WTC11 (cell line): ENCODE data around the gene SLC13A3. TPM values are rescaled to one million over a fixed set of nuclear protein-coding genes. Genes with fewer than 3 reads are reported as not detected.

Experiments
- ATAC-seq: fragments of 200-7000 bp; cut with Tn5 transposase; 2 replicates; pipeline ENCODE4 v1.10.0; 2021; ENCODE audit warnings: mild to moderate bottlenecking, moderate library complexity
- CTCF ChIA-PET: fragments of 300-600 bp; sonication (Branson Sonifier 250); formaldehyde crosslinking; loops from one replicate; lab custom pipeline; 2021; ENCODE audit warnings: antibody characterized with exemption; lab: Charles Lee
- POLR2A ChIA-PET: fragments of 350-600 bp; sonication (Branson Sonifier 250); formaldehyde crosslinking; loops from one replicate; lab custom pipeline; 2021; ENCODE audit warnings: antibody characterized with exemption; lab: Charles Lee
- DNase-seq: peaks from one replicate; pipeline ENCODE4 v3.0.0; 2021; ENCODE audit warnings: low spot score
- H3K27ac Mint-ChIP-seq: 2 replicates; pipeline ENCODE4 v1.8.0; 2021; ENCODE audit warnings: mixed read lengths
- H3K27me3 Mint-ChIP-seq: 2 replicates; pipeline ENCODE4 v1.8.0; 2021; ENCODE audit warnings: low read depth, mild to moderate bottlenecking, moderate library complexity, mixed read lengths
- H3K36me3 Mint-ChIP-seq: 2 replicates; pipeline ENCODE4 v1.8.0; 2021; ENCODE audit warnings: mixed read lengths
- H3K4me1 Mint-ChIP-seq: 2 replicates; pipeline ENCODE4 v1.8.0; 2022; ENCODE audit warnings: mixed read lengths
- H3K4me3 Mint-ChIP-seq: 2 replicates; pipeline ENCODE4 v1.8.0; 2021; ENCODE audit warnings: mild to moderate bottlenecking, moderate library complexity, mixed read lengths
- H3K9me3 Mint-ChIP-seq: 2 replicates; pipeline ENCODE4 v1.8.0; 2021; ENCODE audit warnings: mixed read lengths
- E2F1 ChIP-seq: sonication (generic); formaldehyde crosslinking; IDR thresholded peaks from 2 replicates; pipeline ENCODE4 v1.8.0; 2022; ENCODE audit warnings: mild to moderate bottlenecking, missing genetic modification reagents
- FOXK1 ChIP-seq: sonication (generic); formaldehyde crosslinking; IDR thresholded peaks from 2 replicates; pipeline ENCODE4 v1.8.0; 2022; ENCODE audit warnings: mild to moderate bottlenecking, moderate library complexity, missing genetic modification reagents
- GTF2I ChIP-seq: fragments of 250-450 bp; sonication (Bioruptor Pico); conservative IDR thresholded peaks from 2 replicates; pipeline ENCODE4 v1.4.0; 2021; ENCODE audit warnings: mild to moderate bottlenecking
- NFYB ChIP-seq: sonication (generic); formaldehyde crosslinking; conservative IDR thresholded peaks from 2 replicates; pipeline ENCODE4 v1.8.0; 2022; ENCODE audit warnings: low read depth, missing genetic modification reagents
- OVOL2 ChIP-seq: fragments of 250-450 bp; sonication (Bioruptor Pico); IDR thresholded peaks from 2 replicates; pipeline ENCODE4 v1.9.0; 2021; ENCODE audit warnings: mild to moderate bottlenecking, borderline replicate concordance
- PREB ChIP-seq: sonication (generic); formaldehyde crosslinking; IDR thresholded peaks from 2 replicates; pipeline ENCODE4 v1.8.1; 2022; ENCODE audit warnings: mild to moderate bottlenecking, missing genetic modification reagents, moderate library complexity, borderline replicate concordance
- TP53 ChIP-seq: sonication (generic); formaldehyde crosslinking; IDR thresholded peaks from 2 replicates; pipeline ENCODE4 v1.8.1; 2023; ENCODE audit warnings: mild to moderate bottlenecking, missing genetic modification reagents
- USF2 ChIP-seq: sonication (generic); formaldehyde crosslinking; IDR thresholded peaks from 2 replicates; pipeline ENCODE4 v1.8.1; 2023; ENCODE audit warnings: mild to moderate bottlenecking, missing genetic modification reagents, moderate library complexity
- ZNF317 ChIP-seq: sonication (generic); formaldehyde crosslinking; IDR thresholded peaks from 2 replicates; pipeline ENCODE4 v1.8.1; 2023; ENCODE audit warnings: low read depth, mild to moderate bottlenecking, moderate library complexity, missing genetic modification reagents, borderline replicate concordance
- total RNA-seq: library from RNA; stranded (reverse); gene quantifications from 3 replicates; pipeline ENCODE4 v1.2.3, GENCODE V29; 2021
- TF ChIP-seq, protein P1 (sequence below): sonication (generic); formaldehyde crosslinking; IDR thresholded peaks from 2 replicates; pipeline ENCODE4 v1.8.0; 2022; ENCODE audit warnings: mild to moderate bottlenecking, missing genetic modification reagents
- TF ChIP-seq, protein P2 (sequence below): fragments of 250-450 bp; sonication (Bioruptor Pico); IDR thresholded peaks from 2 replicates; pipeline ENCODE4 v2.1.2; 2022; ENCODE audit warnings: mild to moderate bottlenecking, moderate library complexity
- TF ChIP-seq, protein P3 (sequence below): fragments of 250-450 bp; sonication (Bioruptor Pico); IDR thresholded peaks from 2 replicates; pipeline ENCODE4 v1.9.0; 2021; ENCODE audit warnings: mild to moderate bottlenecking, borderline replicate concordance
- TF ChIP-seq, protein P4 (sequence below): sonication (generic); formaldehyde crosslinking; IDR thresholded peaks from 2 replicates; pipeline ENCODE4 v1.8.0; 2022; ENCODE audit warnings: missing genetic modification reagents

SLC13A3 gene
- total RNA-seq, 1 experiment from 2014 or later, result 10.6 TPM

- DNase-seq, result no peak
- H3K4me3 Mint-ChIP-seq, result no peak overlapping the region
- H3K27me3 Mint-ChIP-seq, result no peaks in the 10 kb centered on the region; the same call in 1 of the 2 replicates
- peaks cover 16% of the 10 kb centered on the region for H3K4me1 Mint-ChIP-seq
- H3K9me3 Mint-ChIP-seq, result peaks cover 8% of the 10 kb centered on the region
- no peaks in the 10 kb centered on the region for H3K36me3 Mint-ChIP-seq
- POLR2A ChIA-PET, result interaction anchor here (0.7 to 0.9 kb wide), 2 partner anchors 12 to 113 kb away, joined by 3 to 4 read pairs; no protein-coding TSS in a partner anchor
- TF ChIP-seq ZNF317 (no peak), GTF2I (CRISPR knock-in tag) (no peak), USF2 (CRISPR knock-in tag) (peak; percentile 90), NFYB (CRISPR knock-in tag) (peak; percentile 98)
- TF ChIP-seq, protein P1, sequence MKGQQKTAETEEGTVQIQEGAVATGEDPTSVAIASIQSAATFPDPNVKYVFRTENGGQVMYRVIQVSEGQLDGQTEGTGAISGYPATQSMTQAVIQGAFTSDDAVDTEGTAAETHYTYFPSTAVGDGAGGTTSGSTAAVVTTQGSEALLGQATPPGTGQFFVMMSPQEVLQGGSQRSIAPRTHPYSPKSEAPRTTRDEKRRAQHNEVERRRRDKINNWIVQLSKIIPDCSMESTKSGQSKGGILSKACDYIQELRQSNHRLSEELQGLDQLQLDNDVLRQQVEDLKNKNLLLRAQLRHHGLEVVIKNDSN (CRISPR knock-in tag), result peak; percentile 88
- TF ChIP-seq, protein P2, sequence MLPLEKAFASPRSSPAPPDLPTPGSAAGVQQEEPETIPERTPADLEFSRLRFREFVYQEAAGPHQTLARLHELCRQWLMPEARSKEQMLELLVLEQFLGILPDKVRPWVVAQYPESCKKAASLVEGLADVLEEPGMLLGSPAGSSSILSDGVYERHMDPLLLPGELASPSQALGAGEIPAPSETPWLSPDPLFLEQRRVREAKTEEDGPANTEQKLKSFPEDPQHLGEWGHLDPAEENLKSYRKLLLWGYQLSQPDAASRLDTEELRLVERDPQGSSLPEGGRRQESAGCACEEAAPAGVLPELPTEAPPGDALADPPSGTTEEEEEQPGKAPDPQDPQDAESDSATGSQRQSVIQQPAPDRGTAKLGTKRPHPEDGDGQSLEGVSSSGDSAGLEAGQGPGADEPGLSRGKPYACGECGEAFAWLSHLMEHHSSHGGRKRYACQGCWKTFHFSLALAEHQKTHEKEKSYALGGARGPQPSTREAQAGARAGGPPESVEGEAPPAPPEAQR (CRISPR knock-in tag), result no peak
- TF ChIP-seq, protein P3, sequence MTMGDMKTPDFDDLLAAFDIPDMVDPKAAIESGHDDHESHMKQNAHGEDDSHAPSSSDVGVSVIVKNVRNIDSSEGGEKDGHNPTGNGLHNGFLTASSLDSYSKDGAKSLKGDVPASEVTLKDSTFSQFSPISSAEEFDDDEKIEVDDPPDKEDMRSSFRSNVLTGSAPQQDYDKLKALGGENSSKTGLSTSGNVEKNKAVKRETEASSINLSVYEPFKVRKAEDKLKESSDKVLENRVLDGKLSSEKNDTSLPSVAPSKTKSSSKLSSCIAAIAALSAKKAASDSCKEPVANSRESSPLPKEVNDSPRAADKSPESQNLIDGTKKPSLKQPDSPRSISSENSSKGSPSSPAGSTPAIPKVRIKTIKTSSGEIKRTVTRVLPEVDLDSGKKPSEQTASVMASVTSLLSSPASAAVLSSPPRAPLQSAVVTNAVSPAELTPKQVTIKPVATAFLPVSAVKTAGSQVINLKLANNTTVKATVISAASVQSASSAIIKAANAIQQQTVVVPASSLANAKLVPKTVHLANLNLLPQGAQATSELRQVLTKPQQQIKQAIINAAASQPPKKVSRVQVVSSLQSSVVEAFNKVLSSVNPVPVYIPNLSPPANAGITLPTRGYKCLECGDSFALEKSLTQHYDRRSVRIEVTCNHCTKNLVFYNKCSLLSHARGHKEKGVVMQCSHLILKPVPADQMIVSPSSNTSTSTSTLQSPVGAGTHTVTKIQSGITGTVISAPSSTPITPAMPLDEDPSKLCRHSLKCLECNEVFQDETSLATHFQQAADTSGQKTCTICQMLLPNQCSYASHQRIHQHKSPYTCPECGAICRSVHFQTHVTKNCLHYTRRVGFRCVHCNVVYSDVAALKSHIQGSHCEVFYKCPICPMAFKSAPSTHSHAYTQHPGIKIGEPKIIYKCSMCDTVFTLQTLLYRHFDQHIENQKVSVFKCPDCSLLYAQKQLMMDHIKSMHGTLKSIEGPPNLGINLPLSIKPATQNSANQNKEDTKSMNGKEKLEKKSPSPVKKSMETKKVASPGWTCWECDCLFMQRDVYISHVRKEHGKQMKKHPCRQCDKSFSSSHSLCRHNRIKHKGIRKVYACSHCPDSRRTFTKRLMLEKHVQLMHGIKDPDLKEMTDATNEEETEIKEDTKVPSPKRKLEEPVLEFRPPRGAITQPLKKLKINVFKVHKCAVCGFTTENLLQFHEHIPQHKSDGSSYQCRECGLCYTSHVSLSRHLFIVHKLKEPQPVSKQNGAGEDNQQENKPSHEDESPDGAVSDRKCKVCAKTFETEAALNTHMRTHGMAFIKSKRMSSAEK (CRISPR knock-in tag), result no peak
- ATAC-seq, result peak; percentile 40
- no peak overlapping the region for H3K27ac Mint-ChIP-seq
- CTCF ChIA-PET, result interaction anchor here (1.0 to 1.6 kb wide), 4 partner anchors 9 to 132 kb away, joined by 3 to 8 read pairs (median 5); no protein-coding TSS in a partner anchor
Measured at GRCh38 chr20:46694484-46694883, 43.2 kb upstream of the SLC13A3 start.

- ChIA-PET CTCF (no interaction called here), POLR2A (no interaction called here)
- H3K9me3 Mint-ChIP-seq, result no peaks in the 10 kb centered on the region
- H3K36me3 Mint-ChIP-seq, result peaks cover 7% of the 10 kb centered on the region
- no peaks in the 10 kb centered on the region; the same call in 1 of the 2 replicates for H3K27me3 Mint-ChIP-seq
- no peak overlapping the region for H3K27ac Mint-ChIP-seq
- H3K4me3 Mint-ChIP-seq, result no peak overlapping the region
- TF ChIP-seq E2F1 (no peak), TP53 (CRISPR knock-in tag) (no peak)
- peaks cover 28% of the 10 kb centered on the region for H3K4me1 Mint-ChIP-seq
- DNase-seq (no peak), ATAC-seq (no peak)
Measured at GRCh38 chr20:46691196-46691595, 39.9 kb upstream of the SLC13A3 start.

GRCh38 chr20:46690219-46691106 is 39.2 kb upstream of the SLC13A3 start:
- H3K36me3 Mint-ChIP-seq, result peaks cover 13% of the 10 kb centered on the region
- CTCF ChIA-PET, result interaction anchor here (0.6 to 1.1 kb wide), 3 partner anchors 11 to 169 kb away, joined by 3 read pairs; no protein-coding TSS in a partner anchor
- peaks cover 33% of the 10 kb centered on the region for H3K4me1 Mint-ChIP-seq
- ATAC-seq (no peak), DNase-seq (no peak)
- no peaks in the 10 kb centered on the region for H3K9me3 Mint-ChIP-seq
- peak overlapping the region; percentile 90 for H3K27ac Mint-ChIP-seq
- peak overlapping the region; percentile 96 for H3K4me3 Mint-ChIP-seq
- no peaks in the 10 kb centered on the region for H3K27me3 Mint-ChIP-seq
- POLR2A ChIA-PET, result no interaction called here
- TF ChIP-seq PREB (CRISPR knock-in tag), result no peak
- TF ChIP-seq FOXK1 (CRISPR knock-in tag), result no peak
- TF ChIP-seq, protein P4, sequence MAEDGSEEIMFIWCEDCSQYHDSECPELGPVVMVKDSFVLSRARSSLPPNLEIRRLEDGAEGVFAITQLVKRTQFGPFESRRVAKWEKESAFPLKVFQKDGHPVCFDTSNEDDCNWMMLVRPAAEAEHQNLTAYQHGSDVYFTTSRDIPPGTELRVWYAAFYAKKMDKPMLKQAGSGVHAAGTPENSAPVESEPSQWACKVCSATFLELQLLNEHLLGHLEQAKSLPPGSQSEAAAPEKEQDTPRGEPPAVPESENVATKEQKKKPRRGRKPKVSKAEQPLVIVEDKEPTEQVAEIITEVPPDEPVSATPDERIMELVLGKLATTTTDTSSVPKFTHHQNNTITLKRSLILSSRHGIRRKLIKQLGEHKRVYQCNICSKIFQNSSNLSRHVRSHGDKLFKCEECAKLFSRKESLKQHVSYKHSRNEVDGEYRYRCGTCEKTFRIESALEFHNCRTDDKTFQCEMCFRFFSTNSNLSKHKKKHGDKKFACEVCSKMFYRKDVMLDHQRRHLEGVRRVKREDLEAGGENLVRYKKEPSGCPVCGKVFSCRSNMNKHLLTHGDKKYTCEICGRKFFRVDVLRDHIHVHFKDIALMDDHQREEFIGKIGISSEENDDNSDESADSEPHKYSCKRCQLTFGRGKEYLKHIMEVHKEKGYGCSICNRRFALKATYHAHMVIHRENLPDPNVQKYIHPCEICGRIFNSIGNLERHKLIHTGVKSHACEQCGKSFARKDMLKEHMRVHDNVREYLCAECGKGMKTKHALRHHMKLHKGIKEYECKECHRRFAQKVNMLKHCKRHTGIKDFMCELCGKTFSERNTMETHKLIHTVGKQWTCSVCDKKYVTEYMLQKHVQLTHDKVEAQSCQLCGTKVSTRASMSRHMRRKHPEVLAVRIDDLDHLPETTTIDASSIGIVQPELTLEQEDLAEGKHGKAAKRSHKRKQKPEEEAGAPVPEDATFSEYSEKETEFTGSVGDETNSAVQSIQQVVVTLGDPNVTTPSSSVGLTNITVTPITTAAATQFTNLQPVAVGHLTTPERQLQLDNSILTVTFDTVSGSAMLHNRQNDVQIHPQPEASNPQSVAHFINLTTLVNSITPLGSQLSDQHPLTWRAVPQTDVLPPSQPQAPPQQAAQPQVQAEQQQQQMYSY, result no peak
- no peak for TF ChIP-seq OVOL2 (CRISPR knock-in tag)
